GM23248 (cell line): ENCODE data around the gene LILRA6. TPM values are rescaled to one million over a fixed set of nuclear protein-coding genes. Genes with fewer than 3 reads are reported as not detected.
"Not testable (repeated sequence)": the region's sequence is repeated elsewhere in the genome, so short reads cannot be mapped to it uniquely, and the experiment has no call there.

Experiments used
- DNase-seq: peaks from one replicate; pipeline ENCODE4 v3.0.0-alpha.2; 2015
- H2AFZ ChIP-seq: fragments of 200-600 bp; sonication (generic); 2 replicates; pipeline ENCODE4 v1.6.1; 2016; ENCODE audit warnings: antibody characterized with exemption
- H3F3A ChIP-seq: fragments of 200-600 bp; sonication (generic); 2 replicates; pipeline ENCODE4 v1.6.1; 2016; ENCODE audit warnings: mild to moderate bottlenecking, antibody characterized with exemption, mixed run types; ENCODE audit not compliant: insufficient read depth
- H3K27ac ChIP-seq: fragments of 200-600 bp; sonication (generic); 2 replicates; pipeline ENCODE4 v1.5.1; 2016; ENCODE audit warnings: mild to moderate bottlenecking
- H3K27me3 ChIP-seq: fragments of 200-600 bp; sonication (generic); replicated peaks from 2 replicates; pipeline ENCODE4 v1.6.1; 2016; ENCODE audit warnings: mild to moderate bottlenecking; ENCODE audit not compliant: insufficient read depth
- H3K36me3 ChIP-seq: fragments of 200-600 bp; sonication (generic); 2 replicates; pipeline ENCODE4 v1.6.1; 2016; ENCODE audit warnings: low read depth, mild to moderate bottlenecking
- H3K4me1 ChIP-seq: fragments of 200-600 bp; sonication (generic); 2 replicates; pipeline ENCODE4 v1.6.1; 2016; ENCODE audit warnings: mild to moderate bottlenecking; ENCODE audit not compliant: insufficient read depth
- H3K4me2 ChIP-seq: fragments of 200-600 bp; sonication (generic); one replicate; pipeline ENCODE4 v1.6.1; 2016; ENCODE audit warnings: mild to moderate bottlenecking; ENCODE audit not compliant: unreplicated experiment
- H3K4me3 ChIP-seq: fragments of 200-600 bp; sonication (generic); 2 replicates; pipeline ENCODE4 v1.5.1; 2016; ENCODE audit warnings: mild to moderate bottlenecking
- H3K79me2 ChIP-seq: fragments of 200-600 bp; sonication (generic); 2 replicates; pipeline ENCODE4 v1.6.1; 2016; ENCODE audit warnings: mild to moderate bottlenecking; ENCODE audit not compliant: insufficient read depth
- H3K9ac ChIP-seq: fragments of 200-600 bp; sonication (generic); 2 replicates; pipeline ENCODE4 v1.6.1; 2016; ENCODE audit warnings: mild to moderate bottlenecking
- H3K9me2 ChIP-seq: fragments of 200-600 bp; sonication (generic); 2 replicates; pipeline ENCODE4 v1.6.1; 2016; ENCODE audit warnings: mixed run types, mild to moderate bottlenecking, moderate library complexity; ENCODE audit not compliant: insufficient read depth
- H3K9me3 ChIP-seq: fragments of 200-600 bp; sonication (generic); one replicate; pipeline ENCODE4 v1.6.1; 2017; ENCODE audit warnings: low read depth
- H4K20me1 ChIP-seq: fragments of 200-600 bp; sonication (generic); 2 replicates; pipeline ENCODE4 v1.6.0; 2016; ENCODE audit not compliant: insufficient read depth
- EZH2 ChIP-seq: fragments of 200-600 bp; sonication (generic); IDR thresholded peaks from 2 replicates; pipeline ENCODE4 v1.6.1; 2018; ENCODE audit warnings: antibody characterized with exemption, mild to moderate bottlenecking; ENCODE audit not compliant: insufficient read depth, poor library complexity, severe bottlenecking
- EZH2phosphoT487 ChIP-seq: fragments of 200-600 bp; sonication (generic); IDR thresholded peaks from 2 replicates; pipeline ENCODE4 v1.6.1; 2018; ENCODE audit warnings: antibody characterized with exemption, moderate library complexity, mild to moderate bottlenecking, low read depth; ENCODE audit not compliant: insufficient read depth
- WGBS, 2 experiments: methylation state at CpG; one replicate each; pipeline ENCODE4 v1.1.6; 2015 to 2017; ENCODE audit warnings: low lambda C conversion rate in 2 of 2, low coverage in 1 of 2; ENCODE audit errors: missing lambda C conversion rate in 2 of 2; 5-methylcytosine and 5-hydroxymethylcytosine counted together
- in situ Hi-C: fragments of 300-500 bp; cut with MboI; formaldehyde crosslinking; loops from 2 replicates; pipeline ENCODE4 v1.15.0; 2020
- polyA plus RNA-seq: library from polyadenylated mRNA; unstranded; fragments of >200 nt; fragmentation: Nextera tagmentation; extraction: Ambion mirVana; gene quantifications from 2 replicates; pipeline ENCODE4 v1.2.1, GENCODE V29; 2016
- total RNA-seq: library from RNA; depleted of rRNA; stranded (reverse); fragments of >200 nt; shearing (Covaris generic); gene quantifications from 2 replicates; pipeline ENCODE4 v1.2.3, GENCODE V29; 2014

LILRA6 gene
- total and polyA plus RNA-seq, 2 experiments from 2014 or later: not detected

DNA sequence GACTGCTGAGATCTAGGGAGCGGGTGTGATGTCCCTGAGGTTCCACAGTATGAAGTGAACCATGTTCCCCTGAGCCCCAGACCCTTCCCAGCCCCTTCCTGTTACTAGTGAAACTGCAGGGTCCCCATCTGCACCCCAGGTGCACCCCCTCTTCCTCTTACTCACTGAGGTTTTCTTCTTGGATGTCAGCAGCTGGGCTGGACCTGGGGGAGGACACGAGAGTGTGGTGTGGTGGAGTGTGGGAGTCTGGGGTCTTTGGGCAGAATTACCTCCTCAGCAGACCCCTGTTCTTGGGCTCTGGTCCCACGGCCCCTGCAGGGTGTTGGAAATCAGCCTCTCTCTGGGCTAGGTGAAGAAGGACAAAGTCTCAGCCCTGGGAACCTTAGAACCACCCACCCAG lies 3.3 kb upstream of the LILRA6 start:
- no peak overlapping the region for H3K4me3 ChIP-seq
- H3K4me1 ChIP-seq: no peaks in the 10 kb centered on the region
- H3K27me3 ChIP-seq: peaks cover 13% of the 10 kb centered on the region; the same call in 1 of the 2 replicates
- no peak overlapping the region for H3K9ac ChIP-seq
- no peaks in the 10 kb centered on the region for H3K36me3 ChIP-seq
- no peaks in the 10 kb centered on the region for H4K20me1 ChIP-seq
- H3K9me3 ChIP-seq: no peaks in the 10 kb centered on the region
- no peaks in the 10 kb centered on the region for H3F3A ChIP-seq
- TF ChIP-seq EZH2: no peak
- TF ChIP-seq EZH2phosphoT487: no peak
- in situ Hi-C loops: no loop called here
- H3K27ac ChIP-seq: no peak overlapping the region
- WGBS, 2 experiments: 28 to 47% methylated on average over 3 of the region's 3 CpGs
- no peaks in the 10 kb centered on the region for H3K79me2 ChIP-seq
- H3K4me2 ChIP-seq: no peak overlapping the region
- no peaks in the 10 kb centered on the region for H3K9me2 ChIP-seq
- H2AFZ ChIP-seq: no peak overlapping the region
- DNase-seq: no peak

DNA sequence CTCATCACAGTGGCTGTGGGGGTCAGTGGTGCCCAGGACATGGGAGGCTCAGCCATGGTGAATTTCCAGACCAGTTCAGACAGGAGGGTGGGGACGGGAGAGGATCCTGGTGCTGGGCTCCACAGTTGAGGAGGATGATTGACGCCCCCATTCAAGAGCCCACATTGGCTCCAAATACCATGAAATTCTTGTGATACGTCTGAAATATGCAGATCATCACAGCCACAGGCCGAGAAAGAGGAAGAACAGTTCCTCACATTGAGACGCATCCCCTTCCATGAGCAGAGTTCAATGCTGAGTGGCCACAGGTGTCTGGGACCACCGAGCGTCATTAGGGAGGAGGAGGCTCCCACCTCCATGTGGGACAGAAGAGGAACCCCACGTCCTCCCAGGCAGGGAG lies 1.2 kb upstream of the LILRA6 start:
- H3K4me2 ChIP-seq, H3K9me2 ChIP-seq, H3K79me2 ChIP-seq, H3K9me3 ChIP-seq, H4K20me1 ChIP-seq, H3K27me3 ChIP-seq, H3K36me3 ChIP-seq, H2AFZ ChIP-seq, H3K4me3 ChIP-seq, H3F3A ChIP-seq, in situ Hi-C loops, H3K9ac ChIP-seq, H3K27ac ChIP-seq, H3K4me1 ChIP-seq, DNase-seq: not testable (repeated sequence)
- 58 to 72% methylated on average over 4 to 7 of the region's 8 CpGs for WGBS, 2 experiments

DNA sequence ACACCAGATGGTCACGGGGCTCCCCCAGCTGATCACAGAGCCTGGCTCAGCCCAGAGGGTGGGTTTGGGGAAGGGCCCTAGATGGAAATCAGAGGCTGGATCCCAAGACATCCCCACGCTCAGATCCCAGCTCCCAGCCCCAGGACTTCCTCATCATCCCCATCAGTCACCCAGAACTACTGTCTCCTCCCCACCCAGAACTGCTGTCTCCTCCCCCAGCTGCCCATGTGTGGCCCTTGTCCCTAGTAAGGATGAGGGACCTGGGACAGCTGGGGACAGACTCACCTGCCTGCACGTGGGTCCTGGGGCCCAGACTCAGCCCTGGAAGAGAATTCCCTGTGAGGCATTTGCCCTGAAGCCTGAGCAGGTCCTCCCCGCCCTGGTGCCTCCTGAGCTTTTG lies 356 bp downstream of the LILRA6 start:
- H3K9me3 ChIP-seq, H3K9me2 ChIP-seq, in situ Hi-C loops, DNase-seq, H3F3A ChIP-seq, H3K79me2 ChIP-seq, H3K27ac ChIP-seq, H3K27me3 ChIP-seq, H2AFZ ChIP-seq, H3K4me3 ChIP-seq, H3K4me2 ChIP-seq, H3K9ac ChIP-seq, H3K4me1 ChIP-seq, H3K36me3 ChIP-seq, H4K20me1 ChIP-seq: not testable (repeated sequence)
- 0 to 31% methylated on average over 1 to 3 of the region's 4 CpGs for WGBS, 2 experiments

DNA sequence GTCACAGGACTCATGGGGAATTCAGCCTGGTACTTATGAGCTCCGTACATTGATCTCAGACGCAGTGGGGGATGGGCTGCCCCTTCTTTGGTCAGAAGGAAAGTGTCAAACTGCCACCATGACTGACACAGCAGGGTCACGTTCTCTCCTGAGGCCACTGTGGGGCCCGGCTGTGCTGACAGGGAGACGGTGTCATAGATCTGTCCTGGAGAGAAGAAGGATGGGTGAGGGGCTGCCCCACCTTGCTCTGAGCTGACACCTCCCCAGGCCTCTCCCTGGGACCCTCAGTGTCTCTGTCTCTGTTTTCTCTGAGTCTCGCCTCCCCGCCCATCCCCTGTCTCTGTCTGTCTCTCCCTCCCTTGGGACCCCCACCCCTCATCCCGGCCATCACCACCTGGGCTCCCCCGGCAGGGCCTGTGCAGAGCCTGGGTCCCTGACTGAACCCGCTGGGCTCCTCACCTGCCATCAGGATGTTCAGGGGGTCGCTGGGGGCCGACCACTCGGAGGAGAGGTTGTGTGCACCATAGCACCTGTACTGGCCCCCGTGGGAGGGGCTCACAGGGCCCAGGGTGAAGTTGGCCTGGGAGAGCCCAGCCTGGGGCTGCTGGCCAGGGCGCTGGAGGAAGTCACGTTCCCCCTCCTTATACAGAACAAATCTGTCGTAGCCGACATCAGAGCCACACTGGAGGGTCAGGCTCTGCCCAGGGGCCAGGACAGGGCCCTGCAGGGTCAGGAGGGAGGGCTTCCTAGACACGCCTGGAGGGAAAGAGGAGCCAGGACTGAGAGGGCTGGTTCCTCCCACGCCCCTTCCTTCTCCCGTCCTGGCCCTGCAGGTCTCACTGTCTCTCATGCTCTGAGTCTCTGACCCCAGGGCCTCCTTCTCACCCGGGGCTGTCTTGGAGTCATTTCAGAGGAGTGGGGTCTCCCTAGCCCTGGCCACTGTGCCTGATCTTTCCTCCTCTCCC lies 1.9 kb downstream of the LILRA6 start:
- H3F3A ChIP-seq, H3K4me1 ChIP-seq, H2AFZ ChIP-seq, H3K36me3 ChIP-seq, H3K27ac ChIP-seq, H4K20me1 ChIP-seq, DNase-seq, H3K4me3 ChIP-seq, H3K9ac ChIP-seq, H3K27me3 ChIP-seq, H3K79me2 ChIP-seq, H3K9me2 ChIP-seq, H3K4me2 ChIP-seq, H3K9me3 ChIP-seq, in situ Hi-C loops: not testable (repeated sequence)
- 23 to 26% methylated on average over 15 to 17 of the region's 22 CpGs for WGBS, 2 experiments

DNA sequence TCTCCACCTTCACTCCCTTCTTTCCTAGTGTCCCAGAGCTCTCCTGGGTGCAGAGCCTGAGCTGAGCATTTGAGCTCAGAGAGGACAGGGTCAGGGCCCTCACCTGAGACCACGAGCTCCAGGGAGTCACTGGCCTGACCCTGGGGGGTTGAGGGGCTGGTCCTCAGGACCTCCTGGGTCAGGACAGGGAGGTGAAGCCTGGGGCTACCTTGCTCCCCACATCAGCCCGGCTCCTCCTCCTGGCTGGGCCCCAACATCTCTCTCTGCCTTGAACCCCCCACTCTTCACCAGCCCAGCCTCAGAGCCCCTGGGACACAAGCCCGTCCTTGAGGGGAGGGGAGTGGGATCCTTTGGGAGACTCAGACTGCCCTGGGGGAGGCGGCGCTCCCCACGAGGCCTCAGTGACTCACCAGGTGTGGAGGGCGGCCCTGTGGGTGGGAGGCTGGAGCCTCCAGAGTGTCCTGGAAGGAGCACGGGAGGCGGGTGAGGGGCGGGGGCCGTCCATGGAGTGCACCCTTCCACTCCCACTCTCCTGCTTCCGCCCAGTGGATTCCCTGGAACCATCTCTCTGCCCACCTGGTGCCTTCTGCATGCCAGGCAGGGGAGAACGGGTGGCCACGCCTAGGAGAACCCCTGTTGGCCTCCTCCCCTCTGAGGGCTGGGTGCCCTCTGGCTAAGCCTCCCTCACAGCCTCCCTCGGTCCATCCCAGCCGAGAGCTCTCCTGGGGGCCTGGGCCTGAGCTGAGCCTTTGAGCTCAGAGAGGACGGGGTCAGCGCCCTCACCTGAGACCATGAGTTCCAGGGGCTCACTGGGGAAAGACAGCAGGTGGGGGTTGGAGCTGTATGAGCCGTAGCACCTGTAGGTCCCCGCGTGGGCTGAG lies 2.9 kb downstream of the LILRA6 start:
- H3K27ac ChIP-seq, DNase-seq, H3F3A ChIP-seq, H3K4me1 ChIP-seq, H3K4me3 ChIP-seq, H3K4me2 ChIP-seq, H3K36me3 ChIP-seq, H3K9ac ChIP-seq, in situ Hi-C loops, H3K27me3 ChIP-seq, H3K79me2 ChIP-seq, H3K9me3 ChIP-seq, H2AFZ ChIP-seq, H3K9me2 ChIP-seq, H4K20me1 ChIP-seq: not testable (repeated sequence)
- WGBS, 2 experiments: 36 to 38% methylated on average over 14 of the region's 21 CpGs
